GM21737 (cell line): Measurements from ENCODE around the gene CEMP1.

Experiments used
- ATAC-seq: cut with Tn5 transposase; IDR thresholded peaks from one replicate; pipeline ENCODE4 v1.9.1; 2021; ENCODE audit warnings: mild to moderate bottlenecking, moderate library complexity; ENCODE audit not compliant: unreplicated experiment

CEMP1 gene

DNA sequence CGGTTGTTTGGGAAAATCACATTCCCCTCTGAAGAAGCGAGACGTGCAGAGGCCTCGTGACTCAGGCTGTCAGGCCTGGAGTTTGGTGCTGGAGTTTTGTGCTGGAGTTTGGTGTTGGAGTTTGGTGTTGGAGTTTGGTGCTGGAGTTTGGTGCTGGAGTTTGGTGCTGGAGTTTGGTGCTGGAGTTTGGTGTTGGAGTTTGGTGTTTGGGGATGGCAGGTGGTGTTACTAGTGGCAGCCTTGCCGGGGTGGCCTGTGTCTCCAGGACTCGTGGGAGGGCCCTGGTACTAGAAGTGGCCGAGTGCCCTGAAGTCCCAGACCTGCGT is 43.7 kb downstream of the CEMP1 start:
- ATAC-seq = no peak

DNA sequence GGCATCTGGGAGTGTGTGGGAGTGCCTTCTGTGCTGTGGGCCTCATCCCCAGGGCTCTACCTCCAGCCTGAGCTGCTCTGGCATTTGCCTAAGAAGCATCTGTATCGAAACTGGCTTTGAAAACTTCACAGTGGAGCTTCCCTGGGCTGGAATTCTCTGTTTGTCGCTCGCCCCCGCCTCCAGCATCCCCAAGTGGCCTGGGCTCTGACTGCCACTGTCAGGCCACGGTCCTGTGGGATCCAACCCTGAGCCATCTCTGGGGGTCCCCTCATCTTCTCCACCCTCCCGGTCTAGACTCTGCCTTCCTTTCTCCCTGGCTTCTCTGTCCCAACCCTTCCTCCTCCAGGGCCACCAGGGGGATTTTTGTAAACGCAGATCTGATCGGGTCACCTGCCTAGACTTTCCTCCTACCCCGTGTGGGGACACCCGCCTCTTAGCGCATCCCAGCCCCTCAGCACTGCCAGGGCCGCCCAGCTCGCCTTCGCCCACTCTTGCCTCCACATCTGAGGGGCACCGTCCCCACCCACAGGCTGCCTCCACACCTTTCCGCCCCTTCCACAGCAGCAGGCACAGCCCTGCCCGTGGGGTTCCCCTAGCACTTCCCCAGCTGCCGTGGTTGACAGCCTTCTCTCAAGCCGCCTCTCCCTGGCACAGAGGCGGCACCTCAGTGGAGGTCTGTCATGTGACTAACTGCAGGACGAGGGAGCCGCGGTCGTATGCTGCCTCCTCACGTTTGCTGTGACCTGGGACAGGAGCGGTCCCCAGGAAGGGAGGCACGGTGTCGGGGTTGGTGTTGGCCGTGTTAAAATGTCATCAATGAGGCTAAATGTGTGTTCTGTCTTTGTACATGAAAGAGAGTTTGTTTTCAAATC is 44.3 kb downstream of the CEMP1 start:
- peak; percentile 58 for ATAC-seq

DNA sequence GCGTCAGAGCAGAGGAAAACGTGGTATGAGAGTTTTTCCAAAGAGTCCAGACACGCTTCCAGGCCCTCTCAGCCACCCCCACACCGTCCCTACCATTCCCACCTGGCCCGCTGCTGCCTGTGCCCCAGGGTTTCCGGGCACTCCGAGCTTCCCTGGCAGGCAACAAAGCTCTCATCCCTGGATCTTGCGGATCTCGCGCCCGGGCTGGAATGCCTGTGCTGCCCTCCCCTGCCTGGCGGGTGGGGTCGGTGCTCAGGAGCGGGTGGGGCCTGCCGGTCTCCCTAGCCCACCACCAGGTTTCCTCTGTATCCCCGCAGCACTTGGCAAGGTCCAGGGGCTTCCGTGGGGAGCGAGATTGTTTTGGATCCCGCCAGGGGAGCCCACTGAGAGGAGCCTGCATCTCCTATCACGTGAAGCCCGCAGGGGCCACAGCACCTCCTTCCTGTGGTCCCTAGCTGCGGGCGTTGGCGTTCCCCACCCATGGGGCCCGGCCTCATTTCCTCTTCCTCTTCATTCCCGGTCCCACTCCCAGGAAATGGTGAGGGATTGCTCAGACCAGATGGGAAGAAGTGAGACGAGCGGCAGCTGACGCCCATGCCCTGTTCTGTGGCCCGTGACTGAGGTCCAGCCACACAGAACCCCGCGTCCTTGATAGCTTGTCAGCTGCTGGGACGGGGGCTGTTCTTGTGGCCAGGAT is 45.2 kb downstream of the CEMP1 start:
- no peak for ATAC-seq

DNA sequence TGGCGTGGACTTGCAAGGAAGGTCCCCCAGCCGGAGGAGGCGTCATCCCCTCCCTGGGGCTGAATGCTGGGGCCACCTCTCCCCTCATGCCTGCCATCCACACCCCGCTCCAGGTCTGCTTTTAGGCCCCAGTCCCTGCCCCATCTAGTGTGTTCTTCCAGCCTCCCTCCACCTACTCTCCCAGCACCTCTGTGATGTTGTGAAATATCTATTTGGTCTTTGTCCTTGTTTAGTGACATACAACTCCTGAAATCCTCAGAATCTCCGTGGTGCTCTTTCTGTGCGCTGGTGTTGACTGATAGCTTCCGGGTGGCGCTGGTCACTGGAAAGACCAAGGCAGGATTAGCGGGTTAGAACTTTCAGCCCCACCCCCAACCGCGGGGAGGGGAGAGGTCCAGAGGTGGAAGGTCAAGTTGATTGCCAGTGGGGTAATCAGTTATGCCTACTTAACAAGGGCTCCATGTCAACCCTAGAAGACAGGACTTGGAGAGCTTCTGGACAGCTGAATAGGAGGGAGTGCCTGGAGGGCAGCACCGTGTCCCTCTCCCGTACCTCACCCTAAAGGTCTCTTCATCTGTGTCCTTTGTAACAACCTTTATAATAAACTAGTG is 46.2 kb downstream of the CEMP1 start:
- no peak for ATAC-seq

DNA sequence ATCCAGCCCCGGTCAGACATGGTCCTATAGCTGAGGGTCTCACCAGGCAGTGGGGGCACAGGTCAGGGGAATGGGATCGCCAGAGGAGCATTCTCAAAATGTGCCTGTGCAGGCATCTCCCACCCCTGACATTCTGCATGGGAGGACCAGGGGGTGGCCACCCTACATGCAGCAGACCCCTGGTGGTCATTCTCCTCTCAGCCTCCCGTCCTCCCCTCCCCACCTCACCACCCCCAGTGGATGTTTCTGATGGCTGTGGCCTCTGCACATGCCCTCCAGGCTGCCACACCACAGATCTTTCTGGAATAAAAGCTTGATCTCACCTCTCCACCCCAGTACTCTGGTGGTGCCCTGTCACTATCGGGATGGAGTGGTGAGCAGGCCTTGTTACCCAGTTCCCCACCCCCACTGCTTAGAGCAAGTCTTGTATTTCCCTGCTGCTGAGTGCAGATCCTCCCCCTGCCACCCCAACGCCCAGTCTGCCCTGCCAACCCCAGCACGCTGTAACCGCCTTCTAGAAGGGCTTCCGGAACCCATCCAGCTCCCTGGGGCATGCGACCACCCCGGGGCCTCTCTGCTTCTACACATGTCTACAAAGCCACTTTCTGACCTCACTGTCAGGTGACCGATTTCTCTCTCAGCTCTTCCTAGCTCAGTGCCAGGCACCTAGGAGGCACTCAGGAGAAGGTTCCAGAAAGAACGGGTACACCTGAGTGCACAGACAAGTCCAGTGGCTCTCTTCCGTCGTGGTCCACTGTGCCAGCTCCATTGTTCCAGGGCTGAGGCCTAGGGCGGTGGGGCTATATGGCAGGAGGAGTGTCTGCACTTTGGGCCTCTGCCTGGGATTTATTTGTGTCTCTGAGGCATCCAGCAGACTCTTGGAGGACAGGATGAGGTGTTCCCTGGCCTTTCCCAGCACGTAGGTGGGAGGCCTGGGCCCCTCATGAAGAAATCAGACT is 47.0 kb downstream of the CEMP1 start:
- no peak for ATAC-seq

DNA sequence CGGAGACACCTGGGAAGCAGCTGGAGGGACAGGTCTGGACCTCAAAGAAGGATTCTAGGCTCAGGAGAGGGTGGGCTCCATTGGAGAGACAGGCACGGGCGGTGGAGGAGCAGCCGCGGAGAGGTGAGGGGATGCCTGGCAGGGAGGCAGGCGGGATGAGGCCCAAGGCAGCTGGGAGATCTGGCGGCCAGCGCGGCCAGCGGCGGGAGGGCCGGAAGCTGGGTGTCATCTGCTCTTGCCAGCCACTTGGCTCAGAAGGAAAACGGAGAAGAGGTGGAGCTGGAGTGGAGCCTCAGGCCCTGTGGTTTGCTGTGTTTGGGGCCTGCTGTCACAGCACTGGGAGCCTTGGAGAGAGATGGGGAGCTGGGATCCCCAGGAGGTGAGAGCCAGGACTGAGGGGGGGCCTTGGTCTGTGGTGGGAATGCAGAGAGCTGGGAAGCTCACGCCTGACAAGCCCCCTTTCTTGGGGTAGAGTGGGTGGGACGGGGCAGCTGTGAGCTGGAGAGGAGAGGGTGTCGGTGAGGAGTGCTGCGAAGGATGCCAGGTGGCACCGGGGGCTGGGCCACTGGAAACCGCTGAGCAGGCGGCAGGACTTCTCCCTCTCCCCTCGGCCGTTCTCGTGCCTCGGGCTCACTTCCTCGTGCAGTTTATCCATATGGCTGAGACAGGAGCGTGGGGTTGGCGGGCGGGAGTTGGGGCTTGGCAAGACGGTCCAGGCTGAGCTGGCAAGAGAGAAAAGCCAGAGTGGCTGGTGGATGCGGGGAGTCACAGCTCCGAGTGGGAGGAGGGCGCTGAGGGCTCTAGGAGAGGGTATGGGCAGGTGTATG is 48.3 kb downstream of the CEMP1 start:
- no peak for ATAC-seq

DNA sequence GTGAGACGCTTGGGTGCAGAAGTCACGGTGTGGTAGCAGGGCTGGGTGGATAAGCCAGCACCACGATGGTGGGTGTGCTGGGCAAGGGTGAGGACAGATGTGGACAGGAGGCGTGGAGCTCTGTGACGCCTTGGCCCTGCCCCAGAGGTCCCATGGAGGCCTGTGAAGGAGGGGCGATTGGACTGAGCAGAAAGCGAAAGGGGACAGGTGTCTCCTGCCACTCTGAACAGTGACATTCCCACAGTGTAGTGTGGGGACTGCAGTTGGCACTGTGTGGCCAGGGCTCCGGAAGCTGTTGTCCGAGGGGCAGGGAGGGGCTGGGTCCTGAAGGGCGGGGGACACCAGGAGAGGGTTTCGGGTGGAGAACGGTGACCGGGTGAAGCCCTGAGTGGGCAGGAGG is 49.0 kb downstream of the CEMP1 start:
- no peak for ATAC-seq

DNA sequence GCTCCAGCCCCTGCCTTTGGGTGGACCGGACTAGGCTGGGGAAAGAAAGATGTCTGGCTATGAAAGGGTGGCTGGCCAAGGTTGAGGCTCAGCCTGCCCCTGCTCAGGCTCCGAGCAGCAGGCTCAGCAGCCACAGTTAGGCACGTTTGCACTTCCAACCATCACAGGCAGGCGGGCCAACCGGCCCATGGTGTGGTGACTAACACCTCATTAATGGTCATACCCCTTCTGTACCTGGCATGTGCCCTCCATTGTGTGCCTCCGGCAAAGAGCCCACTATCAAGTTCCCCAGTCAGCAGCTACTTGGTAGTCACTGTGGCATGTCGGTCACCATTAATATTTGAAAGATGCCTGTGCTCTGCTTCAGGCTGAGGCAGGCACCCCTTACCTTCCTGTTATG is 49.5 kb downstream of the CEMP1 start:
- no peak for ATAC-seq

DNA sequence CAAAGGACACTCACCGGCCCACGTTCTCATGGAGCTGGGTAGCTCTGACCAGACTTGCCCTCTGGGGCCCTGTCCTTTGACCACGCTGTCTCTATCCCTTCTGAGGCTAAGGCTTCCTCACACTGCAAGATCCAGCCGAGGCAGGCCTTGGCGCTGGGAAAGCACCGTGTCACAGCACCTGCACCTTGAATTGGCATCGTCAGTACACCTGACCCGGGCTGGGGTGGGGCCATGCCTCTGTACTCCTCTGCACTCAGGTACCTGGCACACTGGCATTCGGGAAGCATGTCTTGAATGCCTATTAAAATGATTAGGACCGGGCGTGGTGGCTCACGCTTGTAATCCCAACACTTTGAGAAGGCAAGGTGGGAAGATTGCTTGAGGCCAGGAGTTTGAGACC is 50.3 kb downstream of the CEMP1 start:
- ATAC-seq = no peak
